Epithelial cell of esophagus (primary cell): Measurements from ENCODE around the gene IMPG2.

ENCODE experiments used
- DNase-seq: peaks from one replicate; pipeline ENCODE4 v3.0.0; 2010; ENCODE audit warnings: low read depth
- H3K4me3 ChIP-seq: 2 replicates; pipeline ENCODE4 v1.5.1; 2011; ENCODE audit warnings: mild to moderate bottlenecking, low read length, control low read depth
- CTCF ChIP-seq: IDR thresholded peaks from 2 replicates; pipeline ENCODE4 v1.5.1; 2011; ENCODE audit warnings: low read depth, mild to moderate bottlenecking, low read length, control low read depth, inconsistent platforms; ENCODE audit not compliant: insufficient read depth; ENCODE audit errors: missing control alignments

IMPG2 gene

GRCh38 chr3:101320475-101320874 lies at the start of gene IMPG2:
TSS of gene IMPG2 (minus strand) at chr3:101320575. CDS start at chr3:101320372, 203 bp downstream.
- TF ChIP-seq CTCF = no peak
- H3K4me3 ChIP-seq = no peak within 1 kb of the TSS
- DNase-seq = no peak

DNA sequence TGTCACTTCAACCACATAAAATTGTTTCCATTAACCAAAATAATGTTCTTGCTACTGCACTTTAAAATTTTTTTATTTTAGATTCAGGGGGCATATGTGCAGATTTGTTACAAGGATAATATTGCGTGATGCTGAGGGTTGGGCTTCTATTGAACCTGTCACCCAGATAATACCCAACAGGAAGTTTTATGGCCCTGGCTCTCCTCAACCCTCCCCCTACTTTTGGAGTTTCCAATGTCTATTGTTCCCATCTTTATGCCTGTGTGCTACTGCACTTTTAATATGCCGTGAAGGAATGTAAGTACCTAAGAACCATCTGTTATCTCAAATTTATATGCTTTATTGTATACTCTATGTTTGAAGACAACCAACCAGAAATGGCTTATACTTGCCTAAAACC lies 42.0 kb upstream of the IMPG2 start:
- DNase-seq = no peak
- no peak overlapping the region for H3K4me3 ChIP-seq
- no peak for TF ChIP-seq CTCF

DNA sequence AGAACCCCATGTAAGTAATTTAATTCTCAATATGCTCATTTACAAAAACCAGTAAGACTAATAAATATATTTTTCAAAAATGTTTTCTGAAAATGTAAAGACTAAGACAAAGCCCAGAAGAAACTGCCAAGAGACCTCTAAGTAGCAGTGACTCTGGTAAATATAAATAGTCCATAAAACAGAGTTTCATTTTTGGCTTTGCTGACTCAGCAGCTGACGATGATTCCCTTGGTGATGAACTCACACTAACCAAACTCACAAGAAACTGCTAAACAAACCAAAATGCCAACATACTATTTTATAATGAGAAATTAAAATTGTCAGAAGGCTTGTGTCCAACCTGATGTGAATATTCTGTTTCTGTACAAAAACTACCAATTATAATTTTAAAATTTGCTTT lies 31.5 kb upstream of the IMPG2 start:
- TF ChIP-seq CTCF = no peak
- DNase-seq = no peak
- H3K4me3 ChIP-seq = no peak overlapping the region

GRCh38 chr3:101340591-101340990 lies 20.2 kb upstream of the IMPG2 start:
- no peak overlapping the region for H3K4me3 ChIP-seq
- DNase-seq = peak; percentile 1
- TF ChIP-seq CTCF = no peak

GRCh38 chr3:101333883-101334282 lies 13.5 kb upstream of the IMPG2 start:
- H3K4me3 ChIP-seq = no peak overlapping the region
- no peak for TF ChIP-seq CTCF

GRCh38 chr3:101329016-101329673 lies 8.8 kb upstream of the IMPG2 start:
- no peak for DNase-seq
- H3K4me3 ChIP-seq = no peak overlapping the region
- no peak for TF ChIP-seq CTCF

More at GRCh38 chr3:101333883-101334282, 13.5 kb upstream of the IMPG2 start:
- no peak for DNase-seq

DNA sequence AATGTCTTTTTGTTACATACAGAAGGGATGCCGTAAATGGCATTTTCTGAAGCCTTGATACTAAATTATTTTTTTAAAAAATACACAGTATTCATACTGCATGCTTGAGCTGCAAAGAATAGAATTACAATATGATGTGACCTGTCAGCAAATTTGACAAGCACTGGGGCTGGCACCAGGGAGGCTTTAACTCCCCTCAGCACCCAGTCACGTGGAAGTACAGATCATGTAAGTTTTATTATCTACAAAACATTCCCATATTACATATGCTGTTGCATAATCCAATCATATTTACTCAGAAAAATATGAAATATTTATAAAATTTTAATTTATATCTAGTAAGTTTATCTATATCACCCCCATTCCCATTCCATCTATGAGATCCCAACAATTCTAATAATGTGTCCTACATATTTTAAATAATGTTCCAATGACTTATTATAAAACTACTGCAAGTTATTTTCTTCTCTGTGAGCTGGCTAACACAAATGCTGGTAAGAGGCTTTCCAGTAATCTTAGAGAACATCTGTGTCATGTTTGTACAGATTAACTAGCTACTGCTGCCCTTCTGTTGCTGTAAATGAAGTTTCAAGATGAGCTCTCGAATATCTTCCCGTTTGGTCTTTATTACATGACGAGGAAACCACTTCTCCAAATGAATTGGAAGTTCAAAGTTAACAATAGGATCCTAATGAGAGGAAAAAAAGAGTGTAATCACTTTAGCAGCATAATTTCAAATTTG lies 5.2 kb upstream of the IMPG2 start:
- H3K4me3 ChIP-seq = no peak overlapping the region
- no peak for TF ChIP-seq CTCF
- no peak for DNase-seq
